Kidney capillary endothelial cell (primary cell): Measurements from ENCODE around the gene SNHG17.

ENCODE experiments used
- DNase-seq: peaks from one replicate; pipeline ENCODE4 v3.0.0-alpha.2; 2018; ENCODE audit warnings: low spot score

The SNHG17 gene

GRCh38 chr20:38372806-38373205 is 62.3 kb downstream of the SNHG17 start:
- DNase-seq, result no peak
